HepG2 (cell line): ENCODE data around the gene ZNF341. TPM values are rescaled to one million over a fixed set of nuclear protein-coding genes. Genes with fewer than 3 reads are reported as not detected.

ENCODE experiments used
- BCL6 ChIP-seq: IDR thresholded peaks from 2 replicates; pipeline ENCODE4 v1.6.1; 2016; ENCODE audit warnings: missing genetic modification reagents, missing compliant biosample characterization
- JARID2 ChIP-seq: sonication (generic); formaldehyde crosslinking; IDR thresholded peaks from 2 replicates; pipeline ENCODE4 v1.8.1; 2023; ENCODE audit warnings: missing genetic modification reagents, inconsistent platforms; ENCODE audit not compliant: insufficient replicate concordance
- MAFF ChIP-seq: IDR thresholded peaks from 2 replicates; pipeline ENCODE4 v1.6.1; 2011; ENCODE audit warnings: low read depth, low read length, improper control_type of control experiment
- REL ChIP-seq: sonication (generic); formaldehyde crosslinking; conservative IDR thresholded peaks from 2 replicates; pipeline ENCODE4 v1.8.0; 2022; ENCODE audit warnings: mild to moderate bottlenecking, missing genetic modification reagents, moderate library complexity
- ZNF234 ChIP-seq: sonication (generic); formaldehyde crosslinking; conservative IDR thresholded peaks from 2 replicates; pipeline ENCODE4 v1.5.1; 2020; ENCODE audit warnings: mild to moderate bottlenecking, missing genetic modification reagents
- ZNF318 ChIP-seq: sonication (generic); formaldehyde crosslinking; IDR thresholded peaks from 2 replicates; pipeline ENCODE4 v1.4.0; 2020; ENCODE audit warnings: mild to moderate bottlenecking, missing genetic modification reagents
- ZNF576 ChIP-seq: sonication (generic); formaldehyde crosslinking; IDR thresholded peaks from 2 replicates; pipeline ENCODE4 v1.4.0; 2020; ENCODE audit warnings: mild to moderate bottlenecking, missing genetic modification reagents
- ZNF75D ChIP-seq: sonication (generic); formaldehyde crosslinking; IDR thresholded peaks from 2 replicates; pipeline ENCODE4 v1.8.1; 2023; ENCODE audit warnings: missing genetic modification reagents, mild to moderate bottlenecking, borderline replicate concordance
- ZNF841 ChIP-seq: sonication (generic); formaldehyde crosslinking; IDR thresholded peaks from 2 replicates; pipeline ENCODE4 v1.8.1; 2023; ENCODE audit warnings: missing genetic modification reagents, borderline replicate concordance
- polyA plus RNA-seq, 8 experiments: library from polyadenylated mRNA; depleted of rRNA in 3 of 8; stranded (reverse) in 7 of 8; unstranded in 1 of 8; fragments of >200 nt; fragmentation: Illumina TruSeq in 4 of 8; extraction: Trizol in 4 of 8; gene quantifications; 2 replicates each; pipeline versions ENCODE4 v1.2.1 to v1.2.3, GENCODE V29; 2011 to 2016; ENCODE audit warnings: low read depth in 4 of 8, missing spikeins in 1 of 8, mixed read lengths in 1 of 8; ENCODE audit not compliant: insufficient read depth in 1 of 8
- total RNA-seq, 5 experiments: library from RNA; depleted of rRNA; stranded (reverse); fragments of >200 nt; fragmentation: Illumina TruSeq; extraction: Trizol; gene quantifications; 2 replicates each; pipeline ENCODE4 v1.2.3, GENCODE V29; 2016; ENCODE audit warnings: low read depth in 1 of 5
- TF ChIP-seq, protein P1 (sequence below): sonication (generic); formaldehyde crosslinking; IDR thresholded peaks from 2 replicates; pipeline ENCODE4 v1.5.1; 2020; ENCODE audit warnings: mild to moderate bottlenecking, moderate library complexity, missing genetic modification reagents
- TF ChIP-seq, protein P2 (sequence below): sonication (generic); formaldehyde crosslinking; IDR thresholded peaks from 2 replicates; pipeline ENCODE4 v1.4.0; 2020; ENCODE audit warnings: missing genetic modification reagents
- TF ChIP-seq, protein P3 (sequence below): sonication (generic); formaldehyde crosslinking; IDR thresholded peaks from 2 replicates; pipeline ENCODE4 v1.4.0; 2020; ENCODE audit warnings: mild to moderate bottlenecking, missing genetic modification reagents

Gene ZNF341
- total and polyA plus RNA-seq, 2 of the 13 experiments (the other 11 are each of a cell fraction or from before 2014, with no cell fraction given), result 1.1 to 2.2 TPM

DNA sequence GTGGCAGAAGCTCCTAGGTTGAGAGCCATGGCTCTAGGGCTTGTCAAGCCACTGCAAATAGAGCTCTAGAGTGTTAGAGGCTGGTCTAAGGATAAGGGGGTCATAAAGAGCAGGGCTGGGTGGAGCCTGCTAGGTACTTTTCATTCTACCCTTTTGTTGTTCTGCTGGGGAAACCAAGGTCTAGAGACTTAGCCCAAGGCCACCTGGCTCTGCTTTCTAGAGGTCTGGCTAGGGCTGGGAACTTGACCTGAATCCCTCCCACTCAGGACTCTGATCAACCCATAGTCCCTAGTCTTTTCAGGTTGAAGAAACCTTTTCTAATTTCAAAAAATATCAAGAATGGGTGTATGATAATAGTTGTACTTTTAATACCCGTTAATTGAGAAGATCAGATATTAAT lies 93.1 kb downstream of the ZNF341 start (continued):
- TF ChIP-seq ZNF318 (CRISPR knock-in tag) (no peak), ZNF841 (no peak), BCL6 (CRISPR knock-in tag) (peak; percentile 74), JARID2 (CRISPR knock-in tag) (no peak), ZNF576 (no peak), ZNF75D (CRISPR knock-in tag) (no peak), REL (no peak), MAFF (no peak), ZNF234 (no peak)
- TF ChIP-seq, protein P1, sequence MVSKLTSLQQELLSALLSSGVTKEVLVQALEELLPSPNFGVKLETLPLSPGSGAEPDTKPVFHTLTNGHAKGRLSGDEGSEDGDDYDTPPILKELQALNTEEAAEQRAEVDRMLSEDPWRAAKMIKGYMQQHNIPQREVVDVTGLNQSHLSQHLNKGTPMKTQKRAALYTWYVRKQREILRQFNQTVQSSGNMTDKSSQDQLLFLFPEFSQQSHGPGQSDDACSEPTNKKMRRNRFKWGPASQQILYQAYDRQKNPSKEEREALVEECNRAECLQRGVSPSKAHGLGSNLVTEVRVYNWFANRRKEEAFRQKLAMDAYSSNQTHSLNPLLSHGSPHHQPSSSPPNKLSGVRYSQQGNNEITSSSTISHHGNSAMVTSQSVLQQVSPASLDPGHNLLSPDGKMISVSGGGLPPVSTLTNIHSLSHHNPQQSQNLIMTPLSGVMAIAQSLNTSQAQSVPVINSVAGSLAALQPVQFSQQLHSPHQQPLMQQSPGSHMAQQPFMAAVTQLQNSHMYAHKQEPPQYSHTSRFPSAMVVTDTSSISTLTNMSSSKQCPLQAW (CRISPR knock-in tag), result no peak
- TF ChIP-seq, protein P2, sequence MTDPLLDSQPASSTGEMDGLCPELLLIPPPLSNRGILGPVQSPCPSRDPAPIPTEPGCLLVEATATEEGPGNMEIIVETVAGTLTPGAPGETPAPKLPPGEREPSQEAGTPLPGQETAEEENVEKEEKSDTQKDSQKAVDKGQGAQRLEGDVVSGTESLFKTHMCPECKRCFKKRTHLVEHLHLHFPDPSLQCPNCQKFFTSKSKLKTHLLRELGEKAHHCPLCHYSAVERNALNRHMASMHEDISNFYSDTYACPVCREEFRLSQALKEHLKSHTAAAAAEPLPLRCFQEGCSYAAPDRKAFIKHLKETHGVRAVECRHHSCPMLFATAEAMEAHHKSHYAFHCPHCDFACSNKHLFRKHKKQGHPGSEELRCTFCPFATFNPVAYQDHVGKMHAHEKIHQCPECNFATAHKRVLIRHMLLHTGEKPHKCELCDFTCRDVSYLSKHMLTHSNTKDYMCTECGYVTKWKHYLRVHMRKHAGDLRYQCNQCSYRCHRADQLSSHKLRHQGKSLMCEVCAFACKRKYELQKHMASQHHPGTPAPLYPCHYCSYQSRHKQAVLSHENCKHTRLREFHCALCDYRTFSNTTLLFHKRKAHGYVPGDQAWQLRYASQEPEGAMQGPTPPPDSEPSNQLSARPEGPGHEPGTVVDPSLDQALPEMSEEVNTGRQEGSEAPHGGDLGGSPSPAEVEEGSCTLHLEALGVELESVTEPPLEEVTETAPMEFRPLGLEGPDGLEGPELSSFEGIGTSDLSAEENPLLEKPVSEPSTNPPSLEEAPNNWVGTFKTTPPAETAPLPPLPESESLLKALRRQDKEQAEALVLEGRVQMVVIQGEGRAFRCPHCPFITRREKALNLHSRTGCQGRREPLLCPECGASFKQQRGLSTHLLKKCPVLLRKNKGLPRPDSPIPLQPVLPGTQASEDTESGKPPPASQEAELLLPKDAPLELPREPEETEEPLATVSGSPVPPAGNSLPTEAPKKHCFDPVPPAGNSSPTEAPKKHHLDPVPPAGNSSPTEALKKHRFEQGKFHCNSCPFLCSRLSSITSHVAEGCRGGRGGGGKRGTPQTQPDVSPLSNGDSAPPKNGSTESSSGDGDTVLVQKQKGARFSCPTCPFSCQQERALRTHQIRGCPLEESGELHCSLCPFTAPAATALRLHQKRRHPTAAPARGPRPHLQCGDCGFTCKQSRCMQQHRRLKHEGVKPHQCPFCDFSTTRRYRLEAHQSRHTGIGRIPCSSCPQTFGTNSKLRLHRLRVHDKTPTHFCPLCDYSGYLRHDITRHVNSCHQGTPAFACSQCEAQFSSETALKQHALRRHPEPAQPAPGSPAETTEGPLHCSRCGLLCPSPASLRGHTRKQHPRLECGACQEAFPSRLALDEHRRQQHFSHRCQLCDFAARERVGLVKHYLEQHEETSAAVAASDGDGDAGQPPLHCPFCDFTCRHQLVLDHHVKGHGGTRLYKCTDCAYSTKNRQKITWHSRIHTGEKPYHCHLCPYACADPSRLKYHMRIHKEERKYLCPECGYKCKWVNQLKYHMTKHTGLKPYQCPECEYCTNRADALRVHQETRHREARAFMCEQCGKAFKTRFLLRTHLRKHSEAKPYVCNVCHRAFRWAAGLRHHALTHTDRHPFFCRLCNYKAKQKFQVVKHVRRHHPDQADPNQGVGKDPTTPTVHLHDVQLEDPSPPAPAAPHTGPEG, result no peak
- TF ChIP-seq, protein P3, sequence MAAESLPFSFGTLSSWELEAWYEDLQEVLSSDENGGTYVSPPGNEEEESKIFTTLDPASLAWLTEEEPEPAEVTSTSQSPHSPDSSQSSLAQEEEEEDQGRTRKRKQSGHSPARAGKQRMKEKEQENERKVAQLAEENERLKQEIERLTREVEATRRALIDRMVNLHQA (CRISPR knock-in tag), result no peak
